ENCODE measurements around the gene FARP2.

FARP2 gene

GRCh38 chr2:241539616-241540374 lies 183.7 kb downstream of the FARP2 start:
- no peak for DNase-seq (ENCODE audit: low read depth)
- H3K4me3 ChIP-seq (ENCODE audit: control insufficient read depth, low read depth, low read length) = no peak overlapping the region
- no peak for TF ChIP-seq CTCF (IDR thresholded peaks at IDR 0.05; ENCODE audit: control insufficient read depth, insufficient read depth, low read depth, low read length, missing control alignments)

- no peak for DNase-seq (ENCODE audit: low read depth)
- H3K4me3 ChIP-seq (ENCODE audit: control insufficient read depth, low read depth, low read length) = no peak overlapping the region
- no peak for TF ChIP-seq CTCF (IDR thresholded peaks at IDR 0.05; ENCODE audit: control insufficient read depth, insufficient read depth, low read depth, low read length, missing control alignments)
Measured at GRCh38 chr2:241540401-241540770, 184.3 kb downstream of the FARP2 start.

- peak overlapping the region; percentile 15 for H3K4me3 ChIP-seq (ENCODE audit: control insufficient read depth, low read depth, low read length)
- no peak for TF ChIP-seq CTCF (IDR thresholded peaks at IDR 0.05; ENCODE audit: control insufficient read depth, insufficient read depth, low read depth, low read length, missing control alignments)
- no peak for DNase-seq (ENCODE audit: low read depth)
Measured at GRCh38 chr2:241540771-241541561, 184.9 kb downstream of the FARP2 start.

GRCh38 chr2:241541564-241542277 lies 185.6 kb downstream of the FARP2 start:
- H3K4me3 ChIP-seq (ENCODE audit: control insufficient read depth, low read depth, low read length) = peak overlapping the region; percentile 15
- TF ChIP-seq CTCF (IDR thresholded peaks at IDR 0.05; ENCODE audit: control insufficient read depth, insufficient read depth, low read depth, low read length, missing control alignments) = no peak
- no peak for DNase-seq (ENCODE audit: low read depth)

GRCh38 chr2:241542278-241542605 lies 186.2 kb downstream of the FARP2 start:
- no peak for TF ChIP-seq CTCF (IDR thresholded peaks at IDR 0.05; ENCODE audit: control insufficient read depth, insufficient read depth, low read depth, low read length, missing control alignments)
- H3K4me3 ChIP-seq (ENCODE audit: control insufficient read depth, low read depth, low read length) = no peak overlapping the region
- DNase-seq (ENCODE audit: low read depth) = no peak
